KMS-11 (cell line): ENCODE measurements around the gene SLK.

Source experiments
- H2AFZ ChIP-seq: fragments of 200-600 bp; sonication (generic); 2 replicates; pipeline ENCODE4 v1.6.1; 2016; ENCODE audit warnings: antibody characterized with exemption, mixed run types, low read depth
- H3K27ac ChIP-seq: fragments of 200-600 bp; sonication (generic); 2 replicates; pipeline ENCODE4 v1.6.1; 2016; ENCODE audit warnings: mild to moderate bottlenecking, mixed run types
- H3K27me3 ChIP-seq: fragments of 200-600 bp; sonication (generic); 2 replicates; pipeline ENCODE4 v1.6.1; 2017; ENCODE audit warnings: mild to moderate bottlenecking, low read depth, mixed run types, moderate library complexity; ENCODE audit not compliant: insufficient read depth
- H3K36me3 ChIP-seq: fragments of 200-600 bp; sonication (generic); 2 replicates; pipeline ENCODE4 v1.6.1; 2017; ENCODE audit warnings: mild to moderate bottlenecking, mixed run types; ENCODE audit not compliant: insufficient read depth
- H3K4me1 ChIP-seq: fragments of 200-600 bp; sonication (generic); 2 replicates; pipeline ENCODE4 v1.6.1; 2016; ENCODE audit warnings: mild to moderate bottlenecking, low read depth, mixed run types; ENCODE audit not compliant: poor library complexity, severe bottlenecking
- H3K4me2 ChIP-seq: fragments of 200-600 bp; sonication (generic); 2 replicates; pipeline ENCODE4 v1.7.0; 2016; ENCODE audit warnings: mild to moderate bottlenecking, mixed run types
- H3K4me3 ChIP-seq: fragments of 200-600 bp; sonication (generic); IDR thresholded peaks from 2 replicates; pipeline ENCODE4 v1.6.1; 2017; ENCODE audit warnings: low read depth, low read length, mixed read lengths; ENCODE audit not compliant: insufficient read depth
- H3K79me2 ChIP-seq: fragments of 200-600 bp; sonication (generic); 2 replicates; pipeline ENCODE4 v1.6.1; 2016; ENCODE audit warnings: low read depth, mixed run types; ENCODE audit not compliant: insufficient read depth
- H3K9ac ChIP-seq: fragments of 200-600 bp; sonication (generic); 2 replicates; pipeline ENCODE4 v1.6.1; 2016; ENCODE audit warnings: mild to moderate bottlenecking, mixed run types
- H4K20me1 ChIP-seq: fragments of 200-600 bp; sonication (generic); 2 replicates; pipeline ENCODE4 v1.6.1; 2016; ENCODE audit warnings: mild to moderate bottlenecking, mixed run types; ENCODE audit not compliant: insufficient read depth
- CTCF ChIP-seq: fragments of 200-600 bp; sonication (generic); conservative IDR thresholded peaks from 2 replicates; pipeline ENCODE4 v1.6.1; 2017; ENCODE audit warnings: low read depth, mild to moderate bottlenecking, antibody characterized with exemption, low read length, moderate library complexity, mixed read lengths

SLK gene

GRCh38 chr10:104066945-104067344 lies 100.0 kb downstream of the SLK start:
- no peaks in the 10 kb centered on the region for H3K27me3 ChIP-seq
- no peak overlapping the region for H3K4me3 ChIP-seq

GRCh38 chr10:104067525-104067924 lies 100.6 kb downstream of the SLK start:
- no peak overlapping the region for H3K9ac ChIP-seq
- no peaks in the 10 kb centered on the region for H4K20me1 ChIP-seq
- H3K79me2 ChIP-seq = no peaks in the 10 kb centered on the region
- no peak overlapping the region for H3K4me3 ChIP-seq
- H3K4me1 ChIP-seq = no peaks in the 10 kb centered on the region
- H3K27me3 ChIP-seq = no peaks in the 10 kb centered on the region
- no peak for TF ChIP-seq CTCF
- no peak overlapping the region for H3K27ac ChIP-seq
- no peaks in the 10 kb centered on the region for H3K36me3 ChIP-seq
- no peak overlapping the region for H3K4me2 ChIP-seq
- H2AFZ ChIP-seq = no peak overlapping the region

More at GRCh38 chr10:104066945-104067344, 100.0 kb downstream of the SLK start:
- Histone ChIP-seq H3K4me1 (no peaks in the 10 kb centered on the region), H3K27ac (no peak overlapping the region), H4K20me1 (no peaks in the 10 kb centered on the region), H3K79me2 (no peaks in the 10 kb centered on the region), H3K4me2 (no peak overlapping the region), H3K36me3 (no peaks in the 10 kb centered on the region), H2AFZ (no peak overlapping the region), H3K9ac (no peak overlapping the region)
- no peak for TF ChIP-seq CTCF

- Histone ChIP-seq H3K4me2 (no peak overlapping the region), H3K36me3 (no peaks in the 10 kb centered on the region), H4K20me1 (no peaks in the 10 kb centered on the region), H3K27ac (no peak overlapping the region), H2AFZ (no peak overlapping the region), H3K79me2 (no peaks in the 10 kb centered on the region), H3K9ac (no peak overlapping the region), H3K27me3 (no peaks in the 10 kb centered on the region), H3K4me1 (no peaks in the 10 kb centered on the region), H3K4me3 (no peak overlapping the region)
- TF ChIP-seq CTCF = no peak
Observed at GRCh38 chr10:104069613-104070012, 102.7 kb downstream of the SLK start.

- Histone ChIP-seq H3K36me3 (no peaks in the 10 kb centered on the region), H4K20me1 (no peaks in the 10 kb centered on the region), H3K4me3 (no peak overlapping the region), H3K4me2 (no peak overlapping the region), H3K79me2 (no peaks in the 10 kb centered on the region), H3K27me3 (no peaks in the 10 kb centered on the region), H2AFZ (no peak overlapping the region), H3K9ac (no peak overlapping the region), H3K4me1 (no peaks in the 10 kb centered on the region), H3K27ac (no peak overlapping the region)
- no peak for TF ChIP-seq CTCF
Observed at GRCh38 chr10:104072786-104073185, 105.8 kb downstream of the SLK start.
